Neural progenitor cell (in vitro differentiated cells): Measurements from ENCODE around the gene TMEM108.

Experiments used
- CTCF ChIP-seq: fragments of 200-600 bp; sonication (generic); IDR thresholded peaks from 2 replicates; pipeline ENCODE4 v1.5.1; 2017; ENCODE audit warnings: antibody characterized with exemption, mild to moderate bottlenecking
- EZH2phosphoT487 ChIP-seq: fragments of 200-600 bp; sonication (generic); IDR thresholded peaks from 2 replicates; pipeline ENCODE4 v1.6.1; 2017; ENCODE audit warnings: antibody characterized with exemption

GRCh38 chr3:133254716-133255115 is 216.5 kb downstream of the TMEM108 start:
- TF ChIP-seq EZH2phosphoT487 (no peak), CTCF (no peak)
